HG03558 (cell line): ENCODE results near the gene TNS3.

Source experiments
- ATAC-seq: cut with Tn5 transposase; IDR thresholded peaks from one replicate; pipeline ENCODE4 v1.9.1; 2021; ENCODE audit warnings: moderate number of reproducible peaks; ENCODE audit not compliant: unreplicated experiment; ENCODE audit errors: extremely low read depth

TNS3 gene

GRCh38 chr7:47583739-47584535 is 2.0 kb upstream of the TNS3 start:
- no peak for ATAC-seq

GRCh38 chr7:47582764-47583738 is 1.1 kb upstream of the TNS3 start:
- ATAC-seq: no peak

GRCh38 chr7:47581438-47581803 is 490 bp downstream of the TNS3 start:
- ATAC-seq: no peak

DNA sequence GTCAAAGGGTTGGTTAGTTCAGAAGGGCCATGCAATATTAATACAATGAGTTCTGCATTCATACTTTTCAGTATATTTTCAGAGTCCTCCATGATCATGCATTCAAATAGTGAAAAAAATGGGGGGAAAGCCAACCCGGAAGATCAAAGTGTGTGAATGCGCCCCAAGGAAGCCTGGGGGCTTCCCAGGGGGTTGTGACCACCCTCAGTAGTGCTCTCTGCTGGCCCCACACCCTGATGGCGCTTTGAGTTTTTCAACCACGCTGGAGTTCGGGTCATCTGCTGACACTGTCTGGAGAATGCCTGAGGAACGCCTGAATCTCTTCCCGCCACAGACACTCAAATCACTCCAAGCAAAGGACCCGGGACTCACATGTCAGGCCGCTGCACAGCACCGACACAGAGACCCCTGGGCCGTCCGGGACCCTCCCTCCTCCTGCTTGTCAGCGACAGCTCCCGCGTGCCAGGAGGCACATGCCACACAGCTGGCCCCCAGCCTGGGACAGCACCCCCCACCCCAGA is 1.0 kb downstream of the TNS3 start:
- no peak for ATAC-seq

DNA sequence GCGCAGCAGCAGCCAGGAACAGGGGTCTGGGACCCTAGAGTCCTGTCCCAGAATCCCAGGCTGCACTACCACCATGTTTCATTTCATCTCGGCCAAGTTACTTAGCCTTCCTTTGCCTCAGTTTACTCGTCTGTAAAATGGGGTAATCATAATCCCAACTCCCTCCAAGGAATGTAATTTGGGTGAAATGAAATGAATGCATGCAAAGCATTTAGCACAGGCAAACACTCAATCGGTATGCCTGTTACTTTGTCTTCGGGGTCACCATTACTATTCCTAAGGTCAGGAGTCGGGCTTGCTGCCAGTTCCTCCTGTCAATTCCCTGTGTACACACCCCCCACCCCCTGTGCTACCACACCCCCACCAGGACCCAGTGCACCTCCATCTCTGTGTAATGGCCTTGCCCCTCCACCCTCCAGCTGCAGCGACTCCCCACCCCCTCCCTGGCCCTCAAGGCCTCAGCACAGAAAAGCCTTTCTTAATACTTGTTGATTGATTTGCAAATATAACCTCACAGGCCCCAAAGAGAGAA is 1.7 kb downstream of the TNS3 start:
- ATAC-seq: no peak

DNA sequence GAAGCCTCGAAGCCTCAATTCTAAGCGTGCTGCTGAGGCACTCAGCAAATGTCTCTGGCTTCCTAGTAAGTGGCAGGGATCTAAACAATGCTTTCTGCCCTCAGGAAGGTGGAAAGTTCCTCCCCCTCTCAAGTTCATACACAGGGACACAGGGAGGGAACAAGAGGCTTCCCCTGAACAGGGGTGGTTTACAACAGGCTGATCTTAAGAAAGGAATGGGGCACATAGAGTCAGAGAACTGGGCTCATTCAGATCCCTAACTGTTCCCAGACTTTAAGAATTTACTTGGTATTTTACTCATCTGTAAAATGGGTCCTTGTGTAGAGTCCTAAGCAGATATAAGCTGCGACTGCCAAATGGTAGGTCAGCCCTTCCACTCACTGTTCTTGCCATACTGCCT is 2.5 kb downstream of the TNS3 start:
- no peak for ATAC-seq

DNA sequence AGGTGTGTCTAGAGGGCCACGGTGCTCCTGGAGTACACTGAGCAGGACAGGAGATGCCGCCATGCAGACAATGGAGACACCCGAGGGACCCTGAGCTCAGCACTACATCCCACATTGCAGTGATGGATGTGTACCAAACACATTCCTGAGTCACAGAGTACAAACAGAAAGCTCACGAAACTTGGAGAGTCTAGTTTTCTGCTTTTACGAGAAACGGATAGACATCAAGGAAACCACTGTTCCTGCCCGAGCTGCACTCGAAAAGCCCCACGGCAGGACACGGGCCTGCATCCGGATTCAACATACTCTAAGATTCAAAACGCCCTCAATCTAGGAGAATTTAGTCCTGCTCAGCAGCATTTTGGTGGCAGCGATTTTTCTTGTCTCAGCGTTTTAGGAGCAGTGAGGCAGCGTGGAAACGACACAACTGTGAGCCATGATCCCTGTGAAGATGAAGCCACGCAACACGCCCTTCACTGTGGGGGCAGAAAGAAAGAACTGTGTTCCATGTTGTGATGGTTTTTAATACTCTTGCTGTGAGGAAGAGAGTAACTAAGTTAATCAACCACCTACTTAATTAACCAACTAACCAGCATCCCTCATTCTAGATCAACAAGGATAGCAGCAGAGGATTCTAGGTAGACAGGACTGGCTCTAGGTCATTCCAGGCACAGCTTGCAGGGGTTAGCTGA is 3.2 kb downstream of the TNS3 start:
- no peak for ATAC-seq

DNA sequence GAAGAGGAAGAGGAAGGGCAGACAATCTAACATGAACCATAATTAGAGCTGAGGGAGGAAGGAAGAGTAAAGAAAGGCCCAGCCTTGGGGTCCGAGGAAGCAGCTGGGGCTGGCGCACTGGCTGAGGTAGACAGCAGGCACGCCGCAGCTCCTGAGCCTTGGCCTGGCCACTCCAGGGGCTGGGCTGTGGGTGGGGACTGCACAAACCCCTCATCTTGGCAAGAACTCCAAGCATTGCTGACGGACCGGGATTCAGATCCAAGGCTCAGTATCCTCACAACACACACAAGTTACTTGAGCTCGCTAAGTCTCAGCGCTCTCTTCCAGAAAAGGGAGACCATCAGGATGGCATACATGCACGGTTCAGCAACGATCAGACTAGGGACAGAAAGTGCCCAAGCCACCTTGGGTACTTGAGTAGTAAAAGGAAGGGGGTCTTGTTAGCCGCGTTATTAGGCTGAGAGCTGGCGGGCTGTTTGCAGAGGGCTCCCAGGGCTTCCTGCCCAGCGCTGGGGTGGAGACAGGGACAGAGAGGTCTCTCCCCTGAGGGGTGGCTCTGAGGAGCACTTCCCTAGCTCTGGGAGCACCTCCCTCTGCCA is 4.5 kb downstream of the TNS3 start:
- ATAC-seq: no peak

DNA sequence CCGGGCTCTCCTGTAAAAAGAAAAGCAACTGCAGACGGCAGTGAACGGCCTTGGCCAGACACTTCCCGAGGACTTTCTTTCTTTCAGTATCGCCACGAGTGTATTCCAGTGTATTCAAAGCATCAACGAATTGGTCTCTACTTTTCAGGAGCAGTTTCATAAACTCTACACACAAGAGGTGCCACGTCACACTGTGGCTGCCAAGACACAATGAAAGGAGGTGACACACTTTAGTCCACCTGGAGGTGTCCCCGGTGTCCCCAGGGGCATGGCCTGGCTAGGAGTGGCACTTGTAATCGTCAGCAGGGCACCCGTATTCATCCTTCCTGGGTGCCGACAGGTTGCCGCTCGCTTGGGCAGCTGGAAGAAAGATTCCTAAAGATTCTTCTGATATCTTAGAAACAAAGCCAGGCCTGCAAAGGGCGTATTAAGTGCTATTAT is 5.0 kb downstream of the TNS3 start:
- ATAC-seq: no peak

- no peak for ATAC-seq
Observed at GRCh38 chr7:47576031-47576865, 5.7 kb downstream of the TNS3 start.

DNA sequence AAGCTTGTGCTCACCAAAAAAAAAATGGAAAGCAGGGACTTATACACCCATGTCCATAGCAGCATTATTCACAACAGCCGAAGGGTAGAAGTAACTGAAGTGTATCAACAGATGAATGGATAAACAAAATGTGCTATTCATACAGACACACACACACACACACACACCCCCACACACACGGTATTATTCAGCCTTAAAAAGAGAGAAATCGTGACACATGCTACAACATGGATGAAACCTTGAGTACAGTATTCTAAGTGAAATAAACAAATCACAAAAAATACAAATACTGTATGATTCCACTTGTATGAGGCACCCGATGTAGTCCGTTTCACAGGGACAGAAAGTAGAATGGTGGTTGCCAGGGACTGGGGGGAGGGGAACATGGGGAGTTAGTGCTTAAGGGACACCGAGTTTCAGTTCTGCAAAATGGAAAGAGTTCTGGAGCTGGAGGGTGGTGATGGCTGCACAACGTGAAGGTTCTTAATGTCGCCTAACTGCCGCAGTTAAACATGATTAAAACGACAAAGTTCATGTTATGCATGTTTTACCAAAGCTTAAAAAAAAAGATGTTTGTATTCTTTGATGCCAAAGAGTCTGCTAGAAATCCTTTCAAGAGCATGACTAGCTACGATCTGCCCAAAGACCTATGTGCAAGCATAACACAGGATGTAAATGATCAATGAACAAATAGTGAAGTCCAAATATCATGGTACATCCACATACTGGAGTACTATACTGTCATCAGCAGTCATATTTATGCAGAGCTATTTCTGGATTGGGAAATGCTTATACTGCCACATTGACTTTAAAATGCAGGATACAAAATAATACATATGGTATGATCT is 7.2 kb downstream of the TNS3 start:
- ATAC-seq: no peak

GRCh38 chr7:47573758-47574481 is 8.0 kb downstream of the TNS3 start:
- no peak for ATAC-seq

GRCh38 chr7:47572939-47573757 is 8.8 kb downstream of the TNS3 start:
- no peak for ATAC-seq

DNA sequence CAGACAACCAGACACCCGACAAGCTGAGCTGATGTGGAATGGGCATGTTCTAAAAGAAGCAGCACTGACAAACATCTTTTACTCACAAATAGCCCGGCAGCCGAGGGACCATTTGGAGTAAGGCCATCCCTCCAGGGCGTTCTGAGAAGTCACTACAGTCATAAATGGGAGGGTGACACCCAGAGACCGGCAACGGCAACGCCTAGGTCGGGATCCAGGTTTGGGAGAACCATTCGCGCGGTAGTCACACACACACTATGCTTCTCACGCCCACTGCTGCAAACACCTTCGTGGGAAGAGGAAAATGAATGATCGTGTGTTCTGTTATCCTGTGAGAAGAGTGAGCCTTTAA is 9.8 kb downstream of the TNS3 start:
- ATAC-seq: no peak

GRCh38 chr7:47571331-47572093 is 10.4 kb downstream of the TNS3 start:
- ATAC-seq: no peak

- ATAC-seq: no peak
Observed at GRCh38 chr7:47570649-47571050, 11.3 kb downstream of the TNS3 start.
